DOHH2 (cell line): Measurements from ENCODE around the gene TRIM47.

Source experiments
- H3F3A ChIP-seq: fragments of 200-600 bp; sonication (generic), shearing (Covaris generic); 2 replicates; pipeline ENCODE4 v1.6.0; 2016; ENCODE audit warnings: antibody characterized with exemption, mild to moderate bottlenecking; ENCODE audit not compliant: control insufficient read depth, insufficient read depth
- H3K27ac ChIP-seq: fragments of 200-600 bp; sonication (generic); 2 replicates; pipeline ENCODE4 v1.5.1; 2014; ENCODE audit warnings: low read depth, mild to moderate bottlenecking, low read length, moderate library complexity
- H3K27me3 ChIP-seq: fragments of 200-600 bp; sonication (generic); 2 replicates; pipeline ENCODE4 v1.6.1; 2014; ENCODE audit warnings: mild to moderate bottlenecking, low read length, mixed read lengths; ENCODE audit not compliant: control insufficient read depth
- H3K36me3 ChIP-seq: fragments of 200-600 bp; sonication (generic); 2 replicates; pipeline ENCODE4 v1.6.1; 2014; ENCODE audit warnings: mild to moderate bottlenecking, low read length, moderate library complexity, mixed read lengths; ENCODE audit not compliant: control insufficient read depth
- H3K4me1 ChIP-seq: fragments of 200-600 bp; sonication (generic); 2 replicates; pipeline ENCODE4 v1.6.1; 2014; ENCODE audit warnings: mild to moderate bottlenecking, low read length, mixed read lengths; ENCODE audit not compliant: control insufficient read depth
- H3K4me2 ChIP-seq: fragments of 200-600 bp; sonication (generic); 2 replicates; pipeline ENCODE4 v1.6.0; 2014; ENCODE audit warnings: mild to moderate bottlenecking, low read length, moderate library complexity
- H3K4me3 ChIP-seq: fragments of 200-600 bp; sonication (generic); 2 replicates; pipeline ENCODE4 v1.5.1; 2014; ENCODE audit warnings: mild to moderate bottlenecking, low read length, mixed read lengths
- H3K79me2 ChIP-seq: fragments of 200-600 bp; sonication (generic); 2 replicates; pipeline ENCODE4 v1.6.1; 2014; ENCODE audit warnings: mild to moderate bottlenecking, low read length, mixed read lengths; ENCODE audit not compliant: control insufficient read depth
- H3K9me2 ChIP-seq: fragments of 200-600 bp; sonication (generic); replicated peaks from 2 replicates; pipeline ENCODE4 v1.6.1; 2014; ENCODE audit warnings: mild to moderate bottlenecking, low read length, mixed read lengths; ENCODE audit not compliant: control insufficient read depth
- H3K9me3 ChIP-seq: fragments of 200-600 bp; sonication (generic); 2 replicates; pipeline ENCODE4 v1.6.1; 2014; ENCODE audit warnings: antibody characterized with exemption, low read length, mixed read lengths; ENCODE audit not compliant: control insufficient read depth, insufficient read depth
- H4K20me1 ChIP-seq: fragments of 200-600 bp; sonication (generic); 2 replicates; pipeline ENCODE4 v1.6.0; 2014; ENCODE audit warnings: low read depth, mild to moderate bottlenecking, antibody characterized with exemption, low read length, moderate library complexity; ENCODE audit not compliant: control insufficient read depth, insufficient read depth
- EZH2phosphoT487 ChIP-seq: fragments of 200-600 bp; sonication (generic); IDR thresholded peaks from 2 replicates; pipeline ENCODE4 v1.6.1; 2017; ENCODE audit warnings: borderline replicate concordance, mild to moderate bottlenecking, antibody characterized with exemption, low read length, moderate library complexity, mixed read lengths
- TF ChIP-seq, protein P1 (sequence below): fragments of 200-600 bp; sonication (generic); IDR thresholded peaks from one replicate; pipeline ENCODE4 v1.5.1; 2014; ENCODE audit warnings: antibody characterized with exemption, mild to moderate bottlenecking, low read depth, low read length; ENCODE audit not compliant: poor library complexity, severe bottlenecking

The TRIM47 gene

GRCh38 chr17:75880266-75880665 is 1.9 kb upstream of the TRIM47 start:
- no peak overlapping the region for H3K4me2 ChIP-seq
- no peaks in the 10 kb centered on the region for H3K9me2 ChIP-seq
- H3K36me3 ChIP-seq: peaks cover 6% of the 10 kb centered on the region
- no peak overlapping the region for H3K4me3 ChIP-seq
- TF ChIP-seq EZH2phosphoT487: no peak
- H3F3A ChIP-seq: 0 out of 2 replicates have a peak, but pooled peaks cover 6% of the 10 kb centered on the region
- no peak overlapping the region for H3K27ac ChIP-seq
- no peaks in the 10 kb centered on the region for H3K9me3 ChIP-seq
- peaks cover 15% of the 10 kb centered on the region for H3K79me2 ChIP-seq
- H3K4me1 ChIP-seq: peaks cover 39% of the 10 kb centered on the region
- no peaks in the 10 kb centered on the region for H4K20me1 ChIP-seq
- peaks cover 11% of the 10 kb centered on the region for H3K27me3 ChIP-seq

- H3K27ac ChIP-seq: peak overlapping the region; percentile 80
- H3K4me2 ChIP-seq: peak overlapping the region; percentile 98
- peaks cover 40% of the 10 kb centered on the region for H3K4me1 ChIP-seq
- peaks cover 15% of the 10 kb centered on the region for H3K79me2 ChIP-seq
- H4K20me1 ChIP-seq: no peaks in the 10 kb centered on the region
- no peaks in the 10 kb centered on the region for H3K9me2 ChIP-seq
- peak overlapping the region; percentile 75 for H3K4me3 ChIP-seq
- no peaks in the 10 kb centered on the region for H3K9me3 ChIP-seq
- TF ChIP-seq EZH2phosphoT487: no peak
- TF ChIP-seq, protein P1, sequence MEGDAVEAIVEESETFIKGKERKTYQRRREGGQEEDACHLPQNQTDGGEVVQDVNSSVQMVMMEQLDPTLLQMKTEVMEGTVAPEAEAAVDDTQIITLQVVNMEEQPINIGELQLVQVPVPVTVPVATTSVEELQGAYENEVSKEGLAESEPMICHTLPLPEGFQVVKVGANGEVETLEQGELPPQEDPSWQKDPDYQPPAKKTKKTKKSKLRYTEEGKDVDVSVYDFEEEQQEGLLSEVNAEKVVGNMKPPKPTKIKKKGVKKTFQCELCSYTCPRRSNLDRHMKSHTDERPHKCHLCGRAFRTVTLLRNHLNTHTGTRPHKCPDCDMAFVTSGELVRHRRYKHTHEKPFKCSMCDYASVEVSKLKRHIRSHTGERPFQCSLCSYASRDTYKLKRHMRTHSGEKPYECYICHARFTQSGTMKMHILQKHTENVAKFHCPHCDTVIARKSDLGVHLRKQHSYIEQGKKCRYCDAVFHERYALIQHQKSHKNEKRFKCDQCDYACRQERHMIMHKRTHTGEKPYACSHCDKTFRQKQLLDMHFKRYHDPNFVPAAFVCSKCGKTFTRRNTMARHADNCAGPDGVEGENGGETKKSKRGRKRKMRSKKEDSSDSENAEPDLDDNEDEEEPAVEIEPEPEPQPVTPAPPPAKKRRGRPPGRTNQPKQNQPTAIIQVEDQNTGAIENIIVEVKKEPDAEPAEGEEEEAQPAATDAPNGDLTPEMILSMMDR: peak; percentile 41
- 0 out of 2 replicates have a peak, but pooled peaks cover 6% of the 10 kb centered on the region for H3F3A ChIP-seq
- peaks cover 11% of the 10 kb centered on the region for H3K27me3 ChIP-seq
- peaks cover 10% of the 10 kb centered on the region for H3K36me3 ChIP-seq
Observed at GRCh38 chr17:75877752-75878173, 618 bp downstream of the TRIM47 start.

- H3K4me1 ChIP-seq: peaks cover 40% of the 10 kb centered on the region
- TF ChIP-seq EZH2phosphoT487: no peak
- TF ChIP-seq, protein P1: no peak
- no peaks in the 10 kb centered on the region for H4K20me1 ChIP-seq
- no peaks in the 10 kb centered on the region for H3K9me2 ChIP-seq
- peaks cover 11% of the 10 kb centered on the region for H3K27me3 ChIP-seq
- H3K4me2 ChIP-seq: peak overlapping the region; percentile 98
- H3K79me2 ChIP-seq: peaks cover 15% of the 10 kb centered on the region
- 0 out of 2 replicates have a peak, but pooled peaks cover 6% of the 10 kb centered on the region for H3F3A ChIP-seq
- peak overlapping the region; percentile 80 for H3K27ac ChIP-seq
- no peaks in the 10 kb centered on the region for H3K9me3 ChIP-seq
- peaks cover 10% of the 10 kb centered on the region for H3K36me3 ChIP-seq
- peak overlapping the region; percentile 75 for H3K4me3 ChIP-seq
Observed at GRCh38 chr17:75876938-75877751, 1.2 kb downstream of the TRIM47 start.
